HG02981 (cell line): ENCODE results near the gene RPTOR.

Source experiments
- ATAC-seq: cut with Tn5 transposase; IDR thresholded peaks from one replicate; pipeline ENCODE4 v1.9.1; 2021; ENCODE audit warnings: mild to moderate bottlenecking, moderate library complexity; ENCODE audit not compliant: unreplicated experiment

Gene RPTOR

GRCh38 chr17:80774146-80774545 is 229.5 kb downstream of the RPTOR start:
- ATAC-seq = no peak

- no peak for ATAC-seq
These were observed 230.1 kb downstream of the RPTOR start for GRCh38 chr17:80774643-80775281.

- ATAC-seq = no peak
These were observed 231.2 kb downstream of the RPTOR start for GRCh38 chr17:80775863-80776262.

GRCh38 chr17:80777274-80777673 is 232.6 kb downstream of the RPTOR start:
- ATAC-seq = no peak

- ATAC-seq = no peak
These were observed 234.1 kb downstream of the RPTOR start for GRCh38 chr17:80778716-80779115.

- no peak for ATAC-seq
These were observed 234.7 kb downstream of the RPTOR start for GRCh38 chr17:80779336-80779735.

GRCh38 chr17:80779961-80780380 is 235.3 kb downstream of the RPTOR start:
- no peak for ATAC-seq

- ATAC-seq = peak; percentile 79
These were observed 236.0 kb downstream of the RPTOR start for GRCh38 chr17:80780381-80781198.

- ATAC-seq = no peak
These were observed 236.6 kb downstream of the RPTOR start for GRCh38 chr17:80781211-80781610.

GRCh38 chr17:80781807-80782277 is 237.2 kb downstream of the RPTOR start:
- ATAC-seq = no peak

GRCh38 chr17:80782536-80783427 is 238.1 kb downstream of the RPTOR start:
- no peak for ATAC-seq

GRCh38 chr17:80783486-80783885 is 238.8 kb downstream of the RPTOR start:
- no peak for ATAC-seq

- ATAC-seq = no peak
These were observed 239.3 kb downstream of the RPTOR start for GRCh38 chr17:80783971-80784370.

- no peak for ATAC-seq
These were observed 241.0 kb downstream of the RPTOR start for GRCh38 chr17:80785477-80786178.

GRCh38 chr17:80786470-80786869 is 241.8 kb downstream of the RPTOR start:
- no peak for ATAC-seq

- ATAC-seq = no peak
These were observed 242.2 kb downstream of the RPTOR start for GRCh38 chr17:80786887-80787286.

- no peak for ATAC-seq
These were observed 243.2 kb downstream of the RPTOR start for GRCh38 chr17:80787881-80788280.

GRCh38 chr17:80789356-80789902 is 244.8 kb downstream of the RPTOR start:
- no peak for ATAC-seq

- peak; percentile 63 for ATAC-seq
These were observed 245.6 kb downstream of the RPTOR start for GRCh38 chr17:80790021-80790765.
